Stimulated activated memory B cell treated with anti-CD40 and anti-IgM and Interleukin-4, amounts not matched to agents 10 μg/mL and 1 μg/mL and 100 μg/mL, for 72 hours (primary cell): ENCODE measurements around the gene ZNF512B.
"Not testable (repeated sequence)": the region's sequence is repeated elsewhere in the genome, so short reads cannot be mapped to it uniquely, and the experiment has no call there.

Experiments
- ATAC-seq: fragments of 150-1000 bp; cut with Tn5 transposase; 2 replicates; pipeline ENCODE4 v1.10.0; 2021
- H3K27ac Mint-ChIP-seq: one replicate; pipeline ENCODE4 v1.8.0; 2022; ENCODE audit warnings: mild to moderate bottlenecking, mixed read lengths
- H3K27me3 Mint-ChIP-seq: one replicate; pipeline ENCODE4 v1.8.0; 2022; ENCODE audit warnings: mixed read lengths
- H3K36me3 Mint-ChIP-seq: one replicate; pipeline ENCODE4 v1.8.0; 2022; ENCODE audit warnings: mixed read lengths
- H3K4me1 Mint-ChIP-seq: one replicate; pipeline ENCODE4 v1.8.0; 2022; ENCODE audit warnings: mixed read lengths
- H3K4me3 Mint-ChIP-seq: one replicate; pipeline ENCODE4 v1.8.0; 2022; ENCODE audit warnings: mild to moderate bottlenecking, moderate library complexity, mixed read lengths
- H3K9me3 Mint-ChIP-seq: one replicate; pipeline ENCODE4 v1.8.0; 2022; ENCODE audit warnings: mixed read lengths

Gene ZNF512B

DNA sequence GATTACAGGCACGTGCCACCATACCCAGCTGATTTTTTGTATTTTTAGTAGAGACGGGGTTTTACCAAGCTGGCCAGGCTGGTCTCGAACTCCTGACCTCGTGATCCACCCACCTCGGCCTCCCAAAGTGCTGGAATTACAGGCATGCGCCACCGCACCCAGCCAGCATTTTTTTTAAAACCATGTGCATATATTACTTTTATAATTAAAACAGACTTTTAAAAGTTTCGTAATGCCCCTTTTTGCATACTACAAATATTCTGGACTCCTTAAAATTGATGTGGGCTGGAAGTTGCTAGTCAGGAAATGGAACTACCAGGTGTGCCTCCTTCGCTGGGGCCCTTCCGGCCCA is 2.2 kb upstream of the ZNF512B start:
- H3K27ac Mint-ChIP-seq, H3K9me3 Mint-ChIP-seq, H3K4me3 Mint-ChIP-seq, ATAC-seq, H3K27me3 Mint-ChIP-seq: not testable (repeated sequence)
- Mint-ChIP-seq H3K36me3 (peaks cover 25% of the 10 kb centered on the region), H3K4me1 (peaks cover 36% of the 10 kb centered on the region)

DNA sequence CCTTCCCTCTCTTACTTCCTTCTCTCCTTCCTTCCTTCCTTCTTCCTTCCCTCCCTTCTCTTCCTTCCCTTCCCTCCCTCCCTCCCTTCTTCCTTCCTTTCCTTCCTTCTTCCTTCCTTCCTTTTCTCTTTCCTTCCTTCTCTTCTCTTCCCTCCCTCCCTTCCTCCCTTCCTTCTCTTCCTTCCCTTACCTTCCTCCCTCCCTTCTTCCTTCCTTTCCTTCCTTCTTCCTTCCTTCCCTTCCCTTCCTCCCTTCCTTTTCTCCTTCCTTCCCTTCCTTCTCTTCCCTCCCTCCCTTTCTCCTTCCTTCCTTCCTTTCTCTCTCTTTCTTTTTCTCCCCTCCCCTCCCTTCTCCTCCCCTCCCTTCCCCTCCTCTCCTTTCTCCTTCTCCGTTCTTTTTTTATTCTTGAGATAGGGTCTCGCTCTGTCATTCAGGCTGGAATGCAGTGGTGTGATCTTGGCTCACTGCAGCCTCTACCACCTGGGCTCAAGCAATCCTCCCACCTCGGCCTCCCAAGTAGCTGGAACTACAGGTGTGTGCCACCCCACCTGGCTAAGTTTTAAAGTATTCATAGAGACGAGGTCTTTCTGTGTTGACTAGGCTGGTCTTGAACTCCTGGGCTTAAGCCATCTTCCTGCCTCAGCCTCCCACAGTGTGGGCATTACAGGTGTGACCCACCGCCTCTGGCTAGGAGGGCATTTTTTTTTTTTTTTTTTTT is 1.1 kb upstream of the ZNF512B start:
- H3K4me1 Mint-ChIP-seq, result peaks cover 33% of the 10 kb centered on the region
- H3K27me3 Mint-ChIP-seq, result no peaks in the 10 kb centered on the region
- ATAC-seq, result no peak
- peaks cover 18% of the 10 kb centered on the region for H3K36me3 Mint-ChIP-seq
- H3K4me3 Mint-ChIP-seq, result peak overlapping the region; percentile 75
- peak overlapping the region; percentile 63 for H3K27ac Mint-ChIP-seq
- H3K9me3 Mint-ChIP-seq, result peaks cover 3% of the 10 kb centered on the region

- H3K4me1 Mint-ChIP-seq, result peaks cover 31% of the 10 kb centered on the region
- peaks cover 17% of the 10 kb centered on the region for H3K36me3 Mint-ChIP-seq
- no peaks in the 10 kb centered on the region for H3K27me3 Mint-ChIP-seq
- peaks cover 5% of the 10 kb centered on the region for H3K9me3 Mint-ChIP-seq
- peak overlapping the region; percentile 77 for H3K27ac Mint-ChIP-seq
- ATAC-seq, result peak; percentile 48
- H3K4me3 Mint-ChIP-seq, result peak overlapping the region; percentile 83
Measured at GRCh38 chr20:63968928-63969760, 586 bp downstream of the ZNF512B start.

GRCh38 chr20:63968136-63968927 is 1.4 kb downstream of the ZNF512B start:
- H3K27ac Mint-ChIP-seq, result peak overlapping the region; percentile 77
- H3K9me3 Mint-ChIP-seq, result peaks cover 5% of the 10 kb centered on the region
- ATAC-seq, result no peak
- peak overlapping the region; percentile 83 for H3K4me3 Mint-ChIP-seq
- no peaks in the 10 kb centered on the region for H3K27me3 Mint-ChIP-seq
- peaks cover 23% of the 10 kb centered on the region for H3K4me1 Mint-ChIP-seq
- H3K36me3 Mint-ChIP-seq, result peaks cover 20% of the 10 kb centered on the region

DNA sequence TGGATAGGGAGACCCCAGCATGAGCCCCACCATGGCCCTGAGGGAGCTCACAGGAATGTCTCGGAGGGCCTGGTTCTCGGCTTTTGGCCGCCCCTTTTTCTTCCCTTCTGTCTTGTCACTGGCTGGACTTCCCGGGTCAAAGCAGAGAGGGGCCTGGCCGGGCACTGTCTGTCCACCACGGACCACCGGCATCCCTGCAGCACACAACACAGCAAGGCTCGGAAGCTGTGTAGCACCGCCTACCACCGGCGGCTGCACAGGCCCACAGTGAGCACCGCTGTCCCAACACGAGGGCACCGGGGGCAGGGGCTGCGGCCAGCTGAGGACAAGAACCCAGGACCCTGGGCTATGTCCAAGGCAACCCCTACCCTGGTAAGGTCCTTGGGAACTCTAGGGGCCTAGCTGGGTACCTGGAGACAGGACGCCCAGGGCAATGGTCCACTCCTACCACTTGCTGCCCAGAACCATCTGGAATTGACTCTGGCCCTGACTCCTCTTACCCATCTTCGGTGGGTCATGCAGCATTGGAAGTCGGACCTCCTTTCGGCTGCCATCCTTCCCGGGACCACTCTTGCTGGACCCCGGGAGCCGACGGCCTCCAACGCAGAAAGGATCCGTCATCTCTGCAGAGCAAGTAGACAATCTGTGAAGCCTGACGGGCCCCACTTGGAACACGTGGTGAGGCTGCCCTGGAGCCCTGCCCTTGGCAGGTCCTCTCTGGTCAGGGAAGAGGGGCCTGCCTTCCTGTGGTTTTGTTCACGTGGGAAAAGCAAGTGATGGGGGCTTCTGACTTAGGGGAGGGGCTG is 2.2 kb downstream of the ZNF512B start:
- ATAC-seq, result no peak
- H3K27ac Mint-ChIP-seq, result peak overlapping the region; percentile 77
- H3K27me3 Mint-ChIP-seq, result no peaks in the 10 kb centered on the region
- peaks cover 26% of the 10 kb centered on the region for H3K36me3 Mint-ChIP-seq
- peaks cover 22% of the 10 kb centered on the region for H3K4me1 Mint-ChIP-seq
- peaks cover 5% of the 10 kb centered on the region for H3K9me3 Mint-ChIP-seq
- H3K4me3 Mint-ChIP-seq, result no peak overlapping the region

DNA sequence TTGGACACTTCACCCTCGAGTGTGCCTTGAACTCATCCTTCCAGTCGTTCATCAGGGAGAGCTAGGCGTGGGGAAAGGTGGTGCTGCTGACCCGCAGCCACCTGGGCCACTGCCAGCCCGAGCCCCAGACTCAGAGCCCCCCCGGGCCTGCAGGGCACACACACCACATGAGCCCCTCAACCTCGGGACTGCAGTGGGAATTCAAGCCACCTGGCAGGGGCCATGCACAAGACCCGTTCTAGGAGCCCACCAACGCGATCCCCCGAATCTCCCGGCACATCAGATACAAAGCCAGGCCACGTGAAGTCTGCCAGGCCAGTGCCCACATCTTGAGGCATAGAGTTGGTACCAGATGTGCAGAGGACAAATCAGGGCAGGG is 2.8 kb downstream of the ZNF512B start:
- no peak overlapping the region for H3K27ac Mint-ChIP-seq
- H3K9me3 Mint-ChIP-seq, result peaks cover 5% of the 10 kb centered on the region
- no peak for ATAC-seq
- H3K36me3 Mint-ChIP-seq, result peaks cover 32% of the 10 kb centered on the region
- no peak overlapping the region for H3K4me3 Mint-ChIP-seq
- no peaks in the 10 kb centered on the region for H3K27me3 Mint-ChIP-seq
- peaks cover 22% of the 10 kb centered on the region for H3K4me1 Mint-ChIP-seq

GRCh38 chr20:63966172-63966943 is 3.4 kb downstream of the ZNF512B start:
- H3K4me3 Mint-ChIP-seq, result no peak overlapping the region
- H3K9me3 Mint-ChIP-seq, result peaks cover 5% of the 10 kb centered on the region
- no peaks in the 10 kb centered on the region for H3K27me3 Mint-ChIP-seq
- no peak overlapping the region for H3K27ac Mint-ChIP-seq
- no peak for ATAC-seq
- peaks cover 22% of the 10 kb centered on the region for H3K4me1 Mint-ChIP-seq
- H3K36me3 Mint-ChIP-seq, result peaks cover 38% of the 10 kb centered on the region

GRCh38 chr20:63964412-63964811 is 5.3 kb downstream of the ZNF512B start:
- H3K27ac Mint-ChIP-seq, result no peak overlapping the region
- peaks cover 41% of the 10 kb centered on the region for H3K36me3 Mint-ChIP-seq
- H3K27me3 Mint-ChIP-seq, result no peaks in the 10 kb centered on the region
- no peak for ATAC-seq
- no peak overlapping the region for H3K4me3 Mint-ChIP-seq
- H3K9me3 Mint-ChIP-seq, result peaks cover 5% of the 10 kb centered on the region
- peaks cover 9% of the 10 kb centered on the region for H3K4me1 Mint-ChIP-seq

DNA sequence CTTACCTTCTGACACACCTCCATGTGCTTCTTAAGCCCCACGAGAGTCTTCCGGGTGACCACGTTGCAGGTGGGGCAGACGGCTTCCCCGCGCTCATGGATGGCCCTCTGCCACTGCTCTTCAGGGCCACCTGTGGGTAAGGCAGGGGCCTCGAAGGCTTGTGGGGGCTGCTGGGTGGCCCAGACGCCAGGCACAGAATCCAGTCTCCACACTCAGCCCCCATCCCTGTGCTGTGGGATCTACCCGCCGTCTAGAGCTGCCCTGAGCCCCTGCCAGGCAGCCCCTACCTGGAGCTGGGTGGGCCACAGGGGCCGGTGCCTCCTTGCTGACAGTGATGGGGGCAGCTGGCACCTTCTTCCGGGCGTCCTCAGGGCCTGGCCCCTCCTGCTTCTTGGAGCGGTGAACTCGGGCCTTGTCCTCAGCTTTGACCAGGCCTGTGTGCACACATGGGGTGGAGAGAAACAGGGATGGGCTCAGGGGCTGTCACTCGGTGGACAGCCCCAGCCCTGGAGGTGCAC is 5.9 kb downstream of the ZNF512B start:
- Mint-ChIP-seq H3K9me3 (peaks cover 5% of the 10 kb centered on the region), H3K4me1 (peaks cover 8% of the 10 kb centered on the region), H3K36me3 (peaks cover 46% of the 10 kb centered on the region), H3K27me3 (no peaks in the 10 kb centered on the region), H3K27ac (no peak overlapping the region), H3K4me3 (no peak overlapping the region)
- no peak for ATAC-seq

GRCh38 chr20:63963348-63963741 is 6.4 kb downstream of the ZNF512B start:
- Mint-ChIP-seq H3K27ac (no peak overlapping the region), H3K4me3 (no peak overlapping the region), H3K36me3 (peaks cover 46% of the 10 kb centered on the region), H3K9me3 (peaks cover 5% of the 10 kb centered on the region), H3K4me1 (peaks cover 8% of the 10 kb centered on the region), H3K27me3 (no peaks in the 10 kb centered on the region)
- ATAC-seq, result no peak

- no peak for ATAC-seq
- peaks cover 14% of the 10 kb centered on the region for H3K4me1 Mint-ChIP-seq
- H3K27me3 Mint-ChIP-seq, result no peaks in the 10 kb centered on the region
- peaks cover 5% of the 10 kb centered on the region for H3K9me3 Mint-ChIP-seq
- peaks cover 46% of the 10 kb centered on the region for H3K36me3 Mint-ChIP-seq
- H3K27ac Mint-ChIP-seq, result no peak overlapping the region
- no peak overlapping the region for H3K4me3 Mint-ChIP-seq
Measured at GRCh38 chr20:63962426-63963347, 7.0 kb downstream of the ZNF512B start.

GRCh38 chr20:63961664-63962425 is 7.9 kb downstream of the ZNF512B start:
- Mint-ChIP-seq H3K27ac (no peak overlapping the region), H3K27me3 (no peaks in the 10 kb centered on the region), H3K4me3 (no peak overlapping the region), H3K9me3 (peaks cover 5% of the 10 kb centered on the region), H3K4me1 (peaks cover 22% of the 10 kb centered on the region), H3K36me3 (peaks cover 46% of the 10 kb centered on the region)
- no peak for ATAC-seq
